Psoas muscle (tissue), 8 donors: Measurements from ENCODE around the gene PPP1R3F. TPM values are rescaled to one million over a fixed set of nuclear protein-coding genes. Genes with fewer than 3 reads are reported as not detected.

Experiments
- ATAC-seq, 4 donors: fragments of 200-7000 bp; cut with Tn5 transposase; one replicate each; pipeline ENCODE4 v1.9.1; 2020; ENCODE audit warnings: moderate library complexity in 3 of 4, mild to moderate bottlenecking in 2 of 4
- DNase-seq, 2 donors: peaks; one replicate each; pipeline ENCODE4 v3.0.0-alpha.2; 2020
- H3K27ac ChIP-seq: fragments of 200-600 bp; one replicate; pipeline ENCODE4 v1.8.0; 2022
- H3K27me3 ChIP-seq, 3 donors: fragments of 200-600 bp in 1 of 3; one replicate each; pipeline versions ENCODE4 v1.6.1 to v1.8.0; 2013 to 2022; ENCODE audit warnings: low read length in 2 of 3, mild to moderate bottlenecking in 2 of 3, moderate library complexity in 1 of 3; ENCODE audit not compliant: insufficient read depth in 3 of 3
- H3K36me3 ChIP-seq, 2 donors: fragments of 200-600 bp in 1 of 2; one replicate each; pipeline versions ENCODE4 v1.6.1 to v1.8.0; 2013 to 2022; ENCODE audit warnings: low read depth in 1 of 2, mild to moderate bottlenecking in 1 of 2, moderate library complexity in 1 of 2; ENCODE audit not compliant: insufficient read depth in 1 of 2
- H3K4me1 ChIP-seq: fragments of 200-600 bp; one replicate; pipeline ENCODE4 v1.8.0; 2022
- H3K4me3 ChIP-seq: fragments of 200-600 bp; one replicate; pipeline ENCODE4 v1.8.0; 2022; ENCODE audit warnings: mild to moderate bottlenecking
- H3K9me3 ChIP-seq: fragments of 200-600 bp; one replicate; pipeline ENCODE4 v1.8.0; 2022
- WGBS, 3 donors: extraction: QIAGEN DNeasy Blood & Tissue Kit; methylation state at CpG; one replicate each; pipeline versions ENCODE4 v1.1.6 to v1.1.7; 2013; 5-methylcytosine and 5-hydroxymethylcytosine counted together
- intact Hi-C, 2 donors: fragments of 100-400 bp; cut with DNase I; formaldehyde crosslinking; loops; one replicate each; pipeline versions ENCODE4 v1.11.0 to v1.14.2; 2022
- polyA plus RNA-seq, 3 donors: library from polyadenylated mRNA; stranded (reverse); fragments of 200-250 nt; gene quantifications; one replicate each; pipeline ENCODE4 v1.2.3, GENCODE V29; 2013
- total RNA-seq, 4 donors: library from RNA; stranded (reverse); fragmentation: NEBNext Ultra II Directional in 2 of 4; extraction: Animal tissue kit (Norgen Biotek cat#: 25700) in 2 of 4; gene quantifications; one replicate each; pipeline versions ENCODE4 v1.2.1 to v1.2.4, GENCODE V29; 2021 to 2023
- TF ChIP-seq, protein P1 (sequence below): fragments of 200-600 bp; IDR thresholded peaks from one replicate; pipeline ENCODE4 v1.8.0; 2022; ENCODE audit warnings: antibody characterized with exemption
- donor health status: healthy with polysubstance abuse.
- donor health status: DM: no; HTN: no; CAD: no; lungs with moderate emphysema.
- donor health status: Bipolar disorder and iron deficiency.
- donor health status: healthy.
- donor health status: DM: yes; HTN: yes; CAD: no.
- donor health status: DM: no; HTN: no; CAD: no.
- donor health status: DM: no; HTN: no; CAD: no.
- donor health status: DM: yes; HTN: yes; CAD: no.

Gene PPP1R3F
- total and polyA plus RNA-seq, 7 donors = 13.9 to 29.8 (median 24.2) TPM

DNA sequence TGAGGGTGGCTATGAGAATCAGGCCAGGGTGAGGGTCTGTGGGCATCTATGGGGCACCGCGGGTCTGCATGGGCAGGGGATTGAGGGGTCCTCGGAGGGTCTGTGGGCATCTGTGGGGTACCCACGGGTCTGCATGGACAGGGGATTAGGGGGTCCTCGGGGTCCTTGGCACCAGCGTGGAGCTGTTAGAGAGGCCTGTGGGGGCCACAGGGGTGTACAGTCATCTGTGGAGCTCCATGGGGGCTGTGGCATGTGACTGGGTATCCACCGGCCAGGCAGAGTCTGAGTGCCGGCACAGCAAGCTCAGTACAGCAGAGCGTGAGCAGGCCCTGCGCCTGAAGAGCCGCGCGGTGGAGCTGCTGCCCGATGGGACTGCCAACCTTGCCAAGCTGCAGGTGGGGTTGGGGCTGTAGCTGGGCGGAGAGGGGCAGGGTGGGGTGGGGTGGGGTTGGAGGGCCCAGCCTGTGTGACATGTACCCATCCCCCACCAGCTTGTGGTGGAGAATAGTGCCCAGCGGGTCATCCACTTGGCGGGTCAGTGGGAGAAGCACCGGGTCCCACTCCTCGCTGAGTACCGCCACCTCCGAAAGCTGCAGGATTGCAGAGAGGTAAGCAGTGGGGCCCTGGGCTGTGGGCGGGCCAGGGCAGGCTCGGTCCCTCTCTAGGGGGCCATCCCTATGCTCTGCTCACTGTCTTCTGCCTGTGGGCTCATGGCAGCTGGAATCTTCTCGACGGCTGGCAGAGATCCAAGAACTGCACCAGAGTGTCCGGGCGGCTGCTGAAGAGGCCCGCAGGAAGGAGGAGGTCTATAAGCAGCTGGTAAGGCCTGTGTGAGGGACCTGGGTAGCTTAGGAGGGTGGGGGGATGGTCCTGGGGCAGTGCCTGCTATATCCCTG lies 21.4 kb upstream of the PPP1R3F start:
- WGBS, 3 donors = 76 to 89% (median 82%) methylated on average over 13 to 28 of the region's 28 CpGs
- ATAC-seq = no peak
- peaks cover 0 to 41% of the 10 kb centered on the region in 2 donors for H3K36me3 ChIP-seq

DNA sequence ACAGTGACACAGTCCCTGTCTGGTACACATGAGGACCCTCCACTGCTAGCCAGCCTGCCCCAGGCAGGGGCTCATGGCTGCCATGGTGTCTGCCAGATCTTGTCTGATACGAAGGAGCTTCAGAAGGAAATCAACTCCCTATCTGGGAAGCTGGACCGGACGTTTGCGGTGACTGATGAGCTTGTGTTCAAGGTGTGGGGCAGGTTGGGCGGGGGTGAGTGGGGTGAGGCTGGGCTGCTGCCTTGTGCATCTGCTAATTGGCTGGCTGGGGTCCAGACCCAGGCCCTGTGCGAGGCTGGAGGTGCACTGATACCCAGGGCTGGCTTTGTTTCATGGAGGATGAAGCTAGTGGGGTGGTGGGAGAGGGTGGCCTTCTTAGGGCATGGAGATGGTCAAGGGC lies 20.5 kb upstream of the PPP1R3F start:
- no peak overlapping the region for H3K27ac ChIP-seq
- ATAC-seq = no peak
- WGBS, 3 donors = 82 to 95% (median 91%) methylated on average over 6 of the region's 6 CpGs
- no peak for DNase-seq
- H3K9me3 ChIP-seq = no peaks in the 10 kb centered on the region
- H3K4me1 ChIP-seq = no peaks in the 10 kb centered on the region
- H3K4me3 ChIP-seq = no peak overlapping the region
- no peaks in the 10 kb centered on the region for H3K27me3 ChIP-seq
- peaks cover 0 to 32% of the 10 kb centered on the region in 2 donors for H3K36me3 ChIP-seq
- TF ChIP-seq, protein P1, sequence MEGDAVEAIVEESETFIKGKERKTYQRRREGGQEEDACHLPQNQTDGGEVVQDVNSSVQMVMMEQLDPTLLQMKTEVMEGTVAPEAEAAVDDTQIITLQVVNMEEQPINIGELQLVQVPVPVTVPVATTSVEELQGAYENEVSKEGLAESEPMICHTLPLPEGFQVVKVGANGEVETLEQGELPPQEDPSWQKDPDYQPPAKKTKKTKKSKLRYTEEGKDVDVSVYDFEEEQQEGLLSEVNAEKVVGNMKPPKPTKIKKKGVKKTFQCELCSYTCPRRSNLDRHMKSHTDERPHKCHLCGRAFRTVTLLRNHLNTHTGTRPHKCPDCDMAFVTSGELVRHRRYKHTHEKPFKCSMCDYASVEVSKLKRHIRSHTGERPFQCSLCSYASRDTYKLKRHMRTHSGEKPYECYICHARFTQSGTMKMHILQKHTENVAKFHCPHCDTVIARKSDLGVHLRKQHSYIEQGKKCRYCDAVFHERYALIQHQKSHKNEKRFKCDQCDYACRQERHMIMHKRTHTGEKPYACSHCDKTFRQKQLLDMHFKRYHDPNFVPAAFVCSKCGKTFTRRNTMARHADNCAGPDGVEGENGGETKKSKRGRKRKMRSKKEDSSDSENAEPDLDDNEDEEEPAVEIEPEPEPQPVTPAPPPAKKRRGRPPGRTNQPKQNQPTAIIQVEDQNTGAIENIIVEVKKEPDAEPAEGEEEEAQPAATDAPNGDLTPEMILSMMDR = no peak
- intact Hi-C loops = no loop called here

More for the DNA sequence above, 21.4 kb upstream of the PPP1R3F start:
- no peaks in the 10 kb centered on the region for H3K9me3 ChIP-seq
- H3K4me1 ChIP-seq = no peaks in the 10 kb centered on the region
- DNase-seq = no peak
- H3K4me3 ChIP-seq = no peak overlapping the region
- no peaks in the 10 kb centered on the region for H3K27me3 ChIP-seq
- H3K27ac ChIP-seq = no peak overlapping the region
- intact Hi-C loops = no loop called here
- TF ChIP-seq, protein P1 = no peak

DNA sequence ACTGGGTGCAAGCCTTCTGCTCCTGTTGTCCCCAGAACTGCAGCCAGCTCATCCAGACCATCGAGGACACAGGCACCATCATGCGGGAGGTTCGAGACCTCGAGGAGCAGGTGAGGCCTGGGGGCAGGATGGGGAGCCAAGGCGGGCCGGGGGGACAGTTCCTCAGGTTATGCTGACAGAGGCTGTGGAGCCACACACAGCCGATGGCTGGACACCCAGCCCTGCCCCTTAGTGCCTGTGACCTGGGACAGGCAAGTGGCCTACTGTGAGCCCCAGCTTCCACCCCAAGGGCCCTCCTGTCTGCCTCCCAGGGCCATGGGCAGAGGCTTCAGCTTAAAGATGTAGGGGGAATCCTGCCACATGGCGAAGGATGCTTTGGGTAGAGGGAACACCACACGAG lies 20.0 kb upstream of the PPP1R3F start:
- Histone ChIP-seq H3K36me3 (peaks cover 0 to 26% of the 10 kb centered on the region in 2 donors), H3K4me1 (no peaks in the 10 kb centered on the region), H3K27ac (no peak overlapping the region), H3K27me3 (no peaks in the 10 kb centered on the region), H3K4me3 (no peak overlapping the region), H3K9me3 (no peaks in the 10 kb centered on the region)
- no peak for DNase-seq
- intact Hi-C loops = no loop called here
- TF ChIP-seq, protein P1 = no peak
- ATAC-seq = no peak
- 88 to 89% (median 88%) methylated on average over 8 to 9 of the region's 9 CpGs for WGBS, 3 donors

DNA sequence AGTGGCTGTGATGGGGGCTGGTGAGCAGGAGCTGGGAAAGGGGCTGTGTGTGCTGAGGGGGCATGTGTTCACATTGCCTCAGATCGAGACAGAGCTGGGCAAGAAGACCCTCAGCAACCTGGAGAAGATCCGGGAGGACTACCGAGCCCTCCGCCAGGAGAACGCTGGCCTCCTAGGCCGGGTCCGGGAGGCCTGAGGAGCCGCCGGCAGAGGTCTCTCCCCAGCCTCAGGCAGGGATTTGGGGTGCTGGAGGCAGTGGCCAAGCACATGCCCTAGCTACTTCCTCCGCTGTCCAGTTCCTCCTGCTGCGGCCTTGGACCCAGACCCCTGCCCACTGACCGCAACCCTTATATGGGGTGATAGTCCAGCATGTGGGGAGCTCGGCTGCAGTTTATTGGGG lies 19.5 kb upstream of the PPP1R3F start:
- TF ChIP-seq, protein P1 = no peak
- Histone ChIP-seq H3K4me1 (no peaks in the 10 kb centered on the region), H3K27ac (no peak overlapping the region), H3K36me3 (peaks cover 0 to 22% of the 10 kb centered on the region in 2 donors), H3K4me3 (no peak overlapping the region), H3K9me3 (no peaks in the 10 kb centered on the region), H3K27me3 (no peaks in the 10 kb centered on the region)
- intact Hi-C loops = no loop called here
- no peak for DNase-seq
- 89 to 100% (median 92%) methylated on average over 2 to 13 of the region's 13 CpGs for WGBS, 3 donors
- no peak for ATAC-seq
